IPS-20b (cell line): ENCODE measurements around the gene CDK6.
"Not testable (repeated sequence)": the region's sequence is repeated elsewhere in the genome, so short reads cannot be mapped to it uniquely, and the experiment has no call there.

Experiments
- H3K27ac ChIP-seq: one replicate; pipeline ENCODE4 v1.5.1; 2013; ENCODE audit warnings: low read length
- H3K27me3 ChIP-seq: 2 replicates; pipeline ENCODE4 v1.6.1; 2013; ENCODE audit warnings: mild to moderate bottlenecking, low read length, inconsistent platforms; ENCODE audit not compliant: insufficient read depth
- H3K36me3 ChIP-seq: 2 replicates; pipeline ENCODE4 v1.6.1; 2013; ENCODE audit warnings: low read depth, mild to moderate bottlenecking, inconsistent platforms, low read length, moderate library complexity; ENCODE audit not compliant: insufficient read depth
- H3K4me1 ChIP-seq: 2 replicates; pipeline ENCODE4 v1.6.1; 2013; ENCODE audit warnings: mild to moderate bottlenecking, control low read depth, inconsistent platforms, low read length, moderate library complexity; ENCODE audit not compliant: insufficient read depth
- H3K4me3 ChIP-seq: 2 replicates; pipeline ENCODE4 v1.5.1; 2013; ENCODE audit warnings: mild to moderate bottlenecking, low read length, inconsistent platforms
- H3K9ac ChIP-seq: 2 replicates; pipeline ENCODE4 v1.6.1; 2013; ENCODE audit warnings: low read depth, mild to moderate bottlenecking, inconsistent platforms, low read length, moderate library complexity
- H3K9me3 ChIP-seq: 2 replicates; pipeline ENCODE4 v1.6.1; 2013; ENCODE audit warnings: mild to moderate bottlenecking, low read depth, low read length, inconsistent platforms; ENCODE audit not compliant: insufficient read depth

CDK6 gene

GRCh38 chr7:92751902-92752901 lies 84.2 kb downstream of the CDK6 start:
- H3K27me3 ChIP-seq: no peaks in the 10 kb centered on the region
- peaks cover 42% of the 10 kb centered on the region for H3K4me1 ChIP-seq
- H3K36me3 ChIP-seq: no peaks in the 10 kb centered on the region
- H3K9me3 ChIP-seq: no peaks in the 10 kb centered on the region
- no peak overlapping the region for H3K27ac ChIP-seq
- H3K4me3 ChIP-seq: no peak overlapping the region
- no peak overlapping the region for H3K9ac ChIP-seq

GRCh38 chr7:92750946-92751345 lies 85.4 kb downstream of the CDK6 start:
- Histone ChIP-seq H3K27ac (no peak overlapping the region), H3K9me3 (no peaks in the 10 kb centered on the region), H3K9ac (no peak overlapping the region), H3K27me3 (no peaks in the 10 kb centered on the region), H3K4me1 (peaks cover 33% of the 10 kb centered on the region), H3K4me3 (no peak overlapping the region), H3K36me3 (no peaks in the 10 kb centered on the region)

- Histone ChIP-seq H3K4me1 (peaks cover 29% of the 10 kb centered on the region), H3K4me3 (no peak overlapping the region), H3K27ac (no peak overlapping the region), H3K36me3 (no peaks in the 10 kb centered on the region), H3K9me3 (no peaks in the 10 kb centered on the region), H3K27me3 (no peaks in the 10 kb centered on the region), H3K9ac (no peak overlapping the region)
Observed at GRCh38 chr7:92750447-92750839, 85.9 kb downstream of the CDK6 start.

- Histone ChIP-seq H3K4me3 (no peak overlapping the region), H3K36me3 (no peaks in the 10 kb centered on the region)
Observed at GRCh38 chr7:92749832-92750446, 86.4 kb downstream of the CDK6 start.

GRCh38 chr7:92749327-92749755 lies 87.0 kb downstream of the CDK6 start:
- Histone ChIP-seq H3K4me3 (no peak overlapping the region), H3K36me3 (no peaks in the 10 kb centered on the region), H3K27ac (no peak overlapping the region), H3K4me1 (peaks cover 22% of the 10 kb centered on the region), H3K9ac (no peak overlapping the region), H3K9me3 (no peaks in the 10 kb centered on the region), H3K27me3 (no peaks in the 10 kb centered on the region)

More at GRCh38 chr7:92749832-92750446, 86.4 kb downstream of the CDK6 start:
- Histone ChIP-seq H3K9me3 (no peaks in the 10 kb centered on the region), H3K27ac (no peak overlapping the region), H3K9ac (no peak overlapping the region), H3K27me3 (no peaks in the 10 kb centered on the region), H3K4me1 (peaks cover 24% of the 10 kb centered on the region)

GRCh38 chr7:92748495-92748894 lies 87.9 kb downstream of the CDK6 start:
- Histone ChIP-seq H3K9ac (no peak overlapping the region), H3K4me1 (peaks cover 22% of the 10 kb centered on the region), H3K27me3 (no peaks in the 10 kb centered on the region), H3K9me3 (no peaks in the 10 kb centered on the region), H3K4me3 (no peak overlapping the region), H3K27ac (no peak overlapping the region), H3K36me3 (no peaks in the 10 kb centered on the region)

GRCh38 chr7:92747041-92747835 lies 89.1 kb downstream of the CDK6 start:
- peaks cover 21% of the 10 kb centered on the region for H3K4me1 ChIP-seq
- no peaks in the 10 kb centered on the region for H3K27me3 ChIP-seq
- H3K4me3 ChIP-seq: no peak overlapping the region
- no peak overlapping the region for H3K9ac ChIP-seq
- H3K27ac ChIP-seq: no peak overlapping the region
- no peaks in the 10 kb centered on the region for H3K9me3 ChIP-seq
- no peaks in the 10 kb centered on the region for H3K36me3 ChIP-seq

- H3K9ac ChIP-seq: no peak overlapping the region
- H3K36me3 ChIP-seq: no peaks in the 10 kb centered on the region
- H3K4me3 ChIP-seq: no peak overlapping the region
- H3K9me3 ChIP-seq: no peaks in the 10 kb centered on the region
- H3K27ac ChIP-seq: no peak overlapping the region
- peaks cover 15% of the 10 kb centered on the region; the same call in 1 of the 2 replicates for H3K4me1 ChIP-seq
- H3K27me3 ChIP-seq: no peaks in the 10 kb centered on the region
Observed at GRCh38 chr7:92745241-92745640, 91.1 kb downstream of the CDK6 start.

- not testable (repeated sequence) for H3K27ac ChIP-seq, H3K9me3 ChIP-seq, H3K36me3 ChIP-seq, H3K27me3 ChIP-seq, H3K9ac ChIP-seq, H3K4me3 ChIP-seq
- H3K4me1 ChIP-seq: peaks cover 17% of the 10 kb centered on the region; the same call in 1 of the 2 replicates
Observed at GRCh38 chr7:92744180-92744579, 92.2 kb downstream of the CDK6 start.

- Histone ChIP-seq H3K9me3 (no peaks in the 10 kb centered on the region), H3K27ac (no peak overlapping the region), H3K9ac (no peak overlapping the region), H3K4me3 (no peak overlapping the region), H3K27me3 (no peaks in the 10 kb centered on the region), H3K36me3 (no peaks in the 10 kb centered on the region), H3K4me1 (peaks cover 11% of the 10 kb centered on the region; the same call in 1 of the 2 replicates)
Observed at GRCh38 chr7:92742186-92742585, 94.2 kb downstream of the CDK6 start.

- H3K27ac ChIP-seq: no peak overlapping the region
- H3K4me1 ChIP-seq: peaks cover 10% of the 10 kb centered on the region; the same call in 1 of the 2 replicates
- H3K9ac ChIP-seq: no peak overlapping the region
- H3K4me3 ChIP-seq: no peak overlapping the region
- no peaks in the 10 kb centered on the region for H3K36me3 ChIP-seq
- H3K27me3 ChIP-seq: no peaks in the 10 kb centered on the region
- H3K9me3 ChIP-seq: no peaks in the 10 kb centered on the region
Observed at GRCh38 chr7:92740700-92741126, 95.7 kb downstream of the CDK6 start.
